Astrocyte (in vitro differentiated cells and primary cell): ENCODE measurements around the gene CACNA1B. TPM values are rescaled to one million over a fixed set of nuclear protein-coding genes. Genes with fewer than 3 reads are reported as not detected.

Source experiments
- DNase-seq: peaks from one replicate; pipeline ENCODE4 v3.0.0-alpha.2; 2010; ENCODE audit warnings: low read depth
- FAIRE-seq: peaks from 2 replicates; lab custom pipeline; 2011; peaks lifted over from hg19 to GRCh38; lab: Jason Lieb, UNC
- H2AFZ ChIP-seq: 2 replicates; pipeline ENCODE4 v1.6.0; 2012; ENCODE audit warnings: low read depth, low read length, inconsistent platforms
- H3K27ac ChIP-seq: 2 replicates; pipeline ENCODE4 v1.5.1; 2011; ENCODE audit warnings: low read depth, low read length, inconsistent platforms
- H3K27me3 ChIP-seq: 2 replicates; pipeline ENCODE4 v1.6.0; 2011; ENCODE audit warnings: low read length, inconsistent platforms; ENCODE audit not compliant: insufficient read depth
- H3K36me3 ChIP-seq: 2 replicates; pipeline ENCODE4 v1.5.1; 2011; ENCODE audit warnings: low read length, inconsistent platforms; ENCODE audit not compliant: insufficient read depth
- H3K4me1 ChIP-seq: 2 replicates; pipeline ENCODE4 v1.5.1; 2011; ENCODE audit warnings: low read length, inconsistent platforms; ENCODE audit not compliant: insufficient read depth
- H3K4me2 ChIP-seq: 2 replicates; pipeline ENCODE4 v1.6.0; 2012; ENCODE audit warnings: low read length, inconsistent platforms
- H3K4me3 ChIP-seq: 2 replicates; pipeline ENCODE4 v1.5.1; 2011; ENCODE audit warnings: low read depth, mild to moderate bottlenecking, low read length, inconsistent platforms; ENCODE audit not compliant: insufficient read depth
- H3K79me2 ChIP-seq: 2 replicates; pipeline ENCODE4 v1.6.0; 2012; ENCODE audit warnings: mild to moderate bottlenecking, low read length, inconsistent platforms; ENCODE audit not compliant: insufficient read depth
- H3K9ac ChIP-seq: 2 replicates; pipeline ENCODE4 v1.6.0; 2012; ENCODE audit warnings: mild to moderate bottlenecking, low read length, inconsistent platforms
- H3K9me3 ChIP-seq: 2 replicates; pipeline ENCODE4 v1.5.1; 2012; ENCODE audit warnings: low read depth, mild to moderate bottlenecking, low read length, inconsistent platforms; ENCODE audit not compliant: insufficient read depth
- H4K20me1 ChIP-seq: 2 replicates; pipeline ENCODE4 v1.6.0; 2012; ENCODE audit warnings: low read length, inconsistent platforms; ENCODE audit not compliant: insufficient read depth
- H3K27ac Mint-ChIP-seq: one replicate; pipeline ENCODE4 v1.8.0; 2021; ENCODE audit warnings: mild to moderate bottlenecking, mixed read lengths; ENCODE audit not compliant: unreplicated experiment
- H3K27me3 Mint-ChIP-seq: one replicate; pipeline ENCODE4 v1.8.0; 2021; ENCODE audit warnings: low read depth, mixed read lengths; ENCODE audit not compliant: unreplicated experiment
- H3K36me3 Mint-ChIP-seq: one replicate; pipeline ENCODE4 v1.8.0; 2021; ENCODE audit warnings: low read depth, mixed read lengths; ENCODE audit not compliant: unreplicated experiment
- H3K4me1 Mint-ChIP-seq: one replicate; pipeline ENCODE4 v1.8.0; 2021; ENCODE audit warnings: low read depth, mixed read lengths; ENCODE audit not compliant: unreplicated experiment
- H3K4me3 Mint-ChIP-seq: one replicate; pipeline ENCODE4 v1.8.0; 2021; ENCODE audit warnings: mild to moderate bottlenecking, moderate library complexity, mixed read lengths; ENCODE audit not compliant: unreplicated experiment
- H3K9me3 Mint-ChIP-seq: one replicate; pipeline ENCODE4 v1.8.0; 2021; ENCODE audit warnings: mild to moderate bottlenecking, mixed read lengths; ENCODE audit not compliant: unreplicated experiment
- CTCF ChIP-seq: IDR thresholded peaks from 2 replicates; pipeline ENCODE4 v1.5.1; 2011; ENCODE audit warnings: low read depth, mild to moderate bottlenecking, inconsistent platforms, low read length, moderate library complexity; ENCODE audit not compliant: insufficient read depth
- EZH2 ChIP-seq: IDR thresholded peaks from 2 replicates; pipeline ENCODE4 v1.6.1; 2012; ENCODE audit warnings: mild to moderate bottlenecking, low read length, inconsistent platforms; ENCODE audit not compliant: insufficient read depth
- total RNA-seq: library from RNA; stranded (reverse); gene quantifications from 2 replicates; pipeline ENCODE4 v1.2.1, GENCODE V29; 2021

Gene CACNA1B
- total RNA-seq, 1 donor from 2014 or later, result 3.1 TPM

- no peak overlapping the region for H3K4me3 ChIP-seq
- no peaks in the 10 kb centered on the region for H4K20me1 ChIP-seq
- TF ChIP-seq EZH2, result no peak
- TF ChIP-seq CTCF, result no peak
- no peak overlapping the region for H3K27ac Mint-ChIP-seq
- no peak for FAIRE-seq
- DNase-seq, result no peak
- no peaks in the 10 kb centered on the region for H3K36me3 ChIP-seq
- H3K36me3 Mint-ChIP-seq, result peaks cover 7% of the 10 kb centered on the region
- no peaks in the 10 kb centered on the region for H3K4me1 ChIP-seq
- no peaks in the 10 kb centered on the region for H3K9me3 ChIP-seq
- peaks cover 5% of the 10 kb centered on the region for H3K4me1 Mint-ChIP-seq
- H3K4me3 Mint-ChIP-seq, result no peak overlapping the region
- H2AFZ ChIP-seq, result no peak overlapping the region
- H3K79me2 ChIP-seq, result no peaks in the 10 kb centered on the region
- peaks cover 4% of the 10 kb centered on the region for H3K27me3 Mint-ChIP-seq
- no peaks in the 10 kb centered on the region for H3K27me3 ChIP-seq
- no peak overlapping the region for H3K4me2 ChIP-seq
- no peak overlapping the region for H3K9ac ChIP-seq
- peaks cover 2% of the 10 kb centered on the region for H3K9me3 Mint-ChIP-seq
- H3K27ac ChIP-seq, result no peak overlapping the region
These were observed 173.1 kb downstream of the CACNA1B start for GRCh38 chr9:138050472-138051330.

- no peak for DNase-seq
- Histone ChIP-seq H3K4me3 (no peak overlapping the region), H3K27ac (no peak overlapping the region), H4K20me1 (no peaks in the 10 kb centered on the region), H3K79me2 (no peaks in the 10 kb centered on the region), H3K9ac (no peak overlapping the region), H3K4me2 (no peak overlapping the region), H2AFZ (no peak overlapping the region), H3K9me3 (no peaks in the 10 kb centered on the region), H3K4me1 (no peaks in the 10 kb centered on the region), H3K27me3 (no peaks in the 10 kb centered on the region), H3K36me3 (no peaks in the 10 kb centered on the region)
- peaks cover 7% of the 10 kb centered on the region for H3K36me3 Mint-ChIP-seq
- peaks cover 4% of the 10 kb centered on the region for H3K27me3 Mint-ChIP-seq
- peaks cover 1% of the 10 kb centered on the region for H3K4me1 Mint-ChIP-seq
- no peak for TF ChIP-seq EZH2
- no peak for TF ChIP-seq CTCF
- no peak for FAIRE-seq
- H3K4me3 Mint-ChIP-seq, result no peak overlapping the region
- H3K27ac Mint-ChIP-seq, result no peak overlapping the region
- peaks cover 2% of the 10 kb centered on the region for H3K9me3 Mint-ChIP-seq
These were observed 174.2 kb downstream of the CACNA1B start for GRCh38 chr9:138051586-138052321.

- Histone ChIP-seq H3K27ac (no peak overlapping the region), H2AFZ (no peak overlapping the region), H3K4me3 (no peak overlapping the region), H3K36me3 (no peaks in the 10 kb centered on the region), H4K20me1 (no peaks in the 10 kb centered on the region), H3K9me3 (no peaks in the 10 kb centered on the region), H3K27me3 (no peaks in the 10 kb centered on the region), H3K4me1 (no peaks in the 10 kb centered on the region), H3K4me2 (no peak overlapping the region), H3K9ac (no peak overlapping the region), H3K79me2 (no peaks in the 10 kb centered on the region)
- Mint-ChIP-seq H3K27ac (no peak overlapping the region), H3K4me1 (peaks cover 1% of the 10 kb centered on the region), H3K36me3 (peaks cover 7% of the 10 kb centered on the region), H3K4me3 (no peak overlapping the region), H3K9me3 (peaks cover 2% of the 10 kb centered on the region), H3K27me3 (peaks cover 4% of the 10 kb centered on the region)
- DNase-seq, result no peak
- no peak for FAIRE-seq
- no peak for TF ChIP-seq EZH2
- no peak for TF ChIP-seq CTCF
These were observed 174.7 kb downstream of the CACNA1B start for GRCh38 chr9:138052322-138052615.
